ENCODE results near the gene PSKH1.
"Not testable (repeated sequence)": the region's sequence is repeated elsewhere in the genome, so short reads cannot be mapped to it uniquely, and the experiment has no call there.

The PSKH1 gene

DNA sequence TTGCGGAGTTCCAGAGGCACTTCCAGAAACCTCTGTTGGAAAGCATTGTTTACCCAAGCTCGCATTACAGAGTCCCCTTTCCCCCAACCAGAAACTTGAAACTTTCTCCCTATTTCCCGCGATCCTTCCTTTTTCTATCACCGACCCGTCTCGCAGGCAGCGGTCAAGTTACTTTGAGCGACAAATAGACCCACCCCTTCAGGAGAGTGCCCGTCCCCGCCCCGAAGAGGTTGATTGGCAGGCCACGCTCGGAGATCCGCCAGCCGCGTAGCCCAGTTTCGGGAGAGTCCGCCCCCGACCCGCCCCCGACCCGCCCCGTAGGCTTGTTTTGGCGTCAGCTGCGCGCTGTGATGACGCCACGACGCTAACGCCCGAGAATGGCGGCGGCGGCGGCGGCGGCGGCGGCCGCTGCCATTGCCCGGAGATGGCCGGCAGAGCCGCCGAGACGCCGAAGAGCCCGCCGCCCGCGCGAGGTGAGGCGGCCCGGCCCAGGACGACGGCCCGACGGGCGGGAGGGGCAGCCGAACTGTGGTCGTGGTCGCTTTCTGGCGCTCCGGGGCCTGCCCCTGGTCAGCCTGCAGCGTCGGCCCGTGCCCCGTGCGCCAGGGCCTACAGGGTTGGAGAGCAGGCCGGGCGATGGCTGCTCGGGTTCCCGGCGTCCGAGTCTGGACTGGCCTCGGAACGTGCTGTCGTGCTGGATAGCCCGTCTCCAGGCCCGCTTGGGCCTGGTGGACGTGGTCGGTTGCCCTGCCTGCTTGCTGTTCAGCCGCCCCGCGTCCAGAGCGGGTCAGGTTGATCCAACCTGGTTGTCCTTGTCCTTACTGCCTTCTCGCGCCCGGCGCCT is at the start of gene PSKH1:
Gene PSKH1, plus strand, starts transcription at position 356 of the 844 bp plus-strand sequence. CDS start 15,496 bp downstream, outside the sequence.
- peak; percentile 94 for DNase-seq

DNA sequence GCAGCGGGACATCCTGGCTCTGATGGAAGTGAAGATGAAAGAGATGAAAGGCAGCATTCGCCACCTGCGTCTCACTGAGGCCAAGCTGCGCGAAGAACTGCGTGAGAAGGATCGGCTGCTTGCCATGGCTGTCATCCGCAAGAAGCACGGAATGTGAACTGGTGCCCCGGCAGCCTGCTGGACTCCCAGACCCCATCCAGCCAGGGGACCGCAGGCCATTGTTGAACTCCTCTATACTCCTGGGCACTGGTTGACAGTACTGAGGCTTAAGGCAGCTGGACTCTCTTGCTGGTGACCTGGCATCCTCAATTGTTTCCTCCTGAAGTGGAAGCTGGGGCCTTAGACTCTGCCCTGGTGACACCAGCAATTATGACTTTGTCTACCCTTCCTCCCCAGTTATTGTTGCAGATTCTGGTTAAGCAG is 49.7 kb upstream of the PSKH1 start:
- DNase-seq = no peak

DNA sequence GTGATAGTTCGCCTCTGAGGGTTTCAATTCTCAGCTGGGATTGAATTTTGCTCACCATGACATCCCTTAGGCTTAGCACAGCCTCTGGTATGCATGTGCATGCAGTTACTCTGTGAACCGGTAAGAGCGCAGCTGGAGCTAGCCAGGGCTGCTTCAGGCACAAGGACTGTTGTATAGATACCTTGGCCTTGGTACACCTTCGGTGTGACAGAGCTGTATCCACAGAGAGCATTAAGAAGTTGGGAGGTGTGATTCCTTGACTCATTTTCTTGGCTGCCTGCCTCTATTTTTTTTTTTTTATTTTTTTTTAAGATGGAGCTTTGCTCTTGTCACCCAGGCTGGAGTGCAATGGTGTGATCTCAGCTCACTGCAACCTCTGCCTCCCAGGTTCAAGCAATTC is 48.6 kb upstream of the PSKH1 start:
- DNase-seq = no peak

DNA sequence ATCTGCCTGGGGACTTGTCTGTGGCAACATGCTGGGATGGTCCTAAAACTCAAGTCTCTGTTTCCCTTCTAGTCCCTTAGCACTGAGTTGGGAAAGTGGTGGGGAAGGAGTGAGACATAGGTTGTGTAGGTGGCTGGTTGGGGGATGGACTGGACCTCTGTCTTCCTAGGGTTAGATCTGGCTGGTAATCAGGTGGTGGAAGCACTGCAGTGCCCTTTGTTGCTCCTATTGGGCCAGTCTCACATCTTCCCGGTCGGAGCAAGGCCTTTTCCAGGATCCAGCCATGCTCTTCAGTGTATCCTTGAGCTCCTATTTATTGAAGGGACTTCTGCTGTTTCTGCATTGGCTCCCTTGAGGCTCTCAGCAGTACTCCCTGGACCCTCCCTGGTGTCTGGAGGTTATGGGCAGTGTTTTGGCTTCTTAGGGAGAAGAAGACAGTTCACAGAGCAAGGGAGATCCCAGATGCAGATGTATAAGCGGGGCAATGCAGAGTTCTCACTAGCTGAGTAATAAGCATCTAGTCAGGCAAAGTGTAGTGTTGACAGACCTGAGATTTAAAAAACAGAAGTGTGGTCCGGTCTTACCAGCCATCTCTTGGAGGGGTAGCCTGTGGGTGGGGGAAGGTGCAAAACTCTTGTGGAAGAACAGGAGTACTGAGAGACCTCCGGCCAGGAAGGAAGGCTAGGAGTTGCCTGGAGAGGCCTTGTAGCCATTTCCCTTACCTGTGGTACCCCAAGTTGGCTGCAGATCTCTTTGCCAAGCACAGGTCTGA is 47.6 kb upstream of the PSKH1 start:
- no peak for DNase-seq

DNA sequence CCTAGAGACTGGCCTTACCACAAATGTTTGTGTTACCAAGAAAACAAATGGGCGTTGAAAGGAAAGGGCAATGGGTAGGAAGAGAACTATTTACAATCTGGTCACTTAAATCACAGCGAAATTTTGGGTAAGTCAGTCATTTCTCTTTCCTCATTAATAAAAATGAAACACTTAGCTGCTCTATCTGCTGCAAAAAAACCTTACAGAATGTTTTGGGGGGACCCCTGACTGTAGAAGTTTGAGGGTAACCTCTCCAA is 47.1 kb upstream of the PSKH1 start:
- no peak for DNase-seq

DNA sequence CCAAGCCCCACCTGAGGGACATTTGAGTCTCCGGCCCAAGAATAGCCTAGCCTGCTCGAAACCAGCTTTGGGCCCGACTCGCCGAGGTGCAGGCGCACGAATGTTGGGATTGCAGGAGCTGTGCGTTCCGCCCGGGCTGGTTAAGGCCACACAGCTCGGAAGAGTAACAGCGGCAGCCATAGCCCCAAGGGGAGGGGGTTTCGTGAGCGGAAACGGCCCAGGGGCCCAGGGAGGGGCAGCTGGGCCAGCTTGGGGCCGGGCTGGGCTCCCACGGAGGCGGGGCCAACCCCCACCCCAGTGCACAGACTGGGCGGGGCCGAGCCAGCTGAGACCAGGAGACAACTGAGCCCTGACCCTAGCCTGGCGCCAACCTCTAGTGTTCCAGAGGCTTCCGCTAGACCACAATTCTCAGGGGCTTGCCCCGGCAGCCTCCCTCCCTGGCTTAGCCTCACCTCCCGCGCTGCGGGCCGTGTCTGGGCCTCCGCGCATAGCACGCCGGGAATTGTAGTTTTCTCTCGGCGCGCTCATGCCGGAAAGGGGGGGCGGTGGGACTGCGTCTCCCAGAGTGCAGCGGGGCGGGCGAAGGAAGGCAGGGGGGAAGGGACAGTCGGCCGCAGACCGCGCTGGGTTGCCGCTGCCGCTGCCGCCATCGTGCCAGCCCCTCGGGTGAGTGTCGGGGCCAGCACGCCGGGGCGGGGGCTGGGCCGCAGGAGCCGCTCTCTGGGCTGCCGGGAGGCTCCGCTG is 46.6 kb upstream of the PSKH1 start, which contains the start of gene NUTF2:
Gene NUTF2, plus strand, starts transcription at position 614 of the 744 bp plus-strand sequence. CDS start 18,198 bp downstream, outside the sequence.
- peak; percentile 96 for DNase-seq

DNA sequence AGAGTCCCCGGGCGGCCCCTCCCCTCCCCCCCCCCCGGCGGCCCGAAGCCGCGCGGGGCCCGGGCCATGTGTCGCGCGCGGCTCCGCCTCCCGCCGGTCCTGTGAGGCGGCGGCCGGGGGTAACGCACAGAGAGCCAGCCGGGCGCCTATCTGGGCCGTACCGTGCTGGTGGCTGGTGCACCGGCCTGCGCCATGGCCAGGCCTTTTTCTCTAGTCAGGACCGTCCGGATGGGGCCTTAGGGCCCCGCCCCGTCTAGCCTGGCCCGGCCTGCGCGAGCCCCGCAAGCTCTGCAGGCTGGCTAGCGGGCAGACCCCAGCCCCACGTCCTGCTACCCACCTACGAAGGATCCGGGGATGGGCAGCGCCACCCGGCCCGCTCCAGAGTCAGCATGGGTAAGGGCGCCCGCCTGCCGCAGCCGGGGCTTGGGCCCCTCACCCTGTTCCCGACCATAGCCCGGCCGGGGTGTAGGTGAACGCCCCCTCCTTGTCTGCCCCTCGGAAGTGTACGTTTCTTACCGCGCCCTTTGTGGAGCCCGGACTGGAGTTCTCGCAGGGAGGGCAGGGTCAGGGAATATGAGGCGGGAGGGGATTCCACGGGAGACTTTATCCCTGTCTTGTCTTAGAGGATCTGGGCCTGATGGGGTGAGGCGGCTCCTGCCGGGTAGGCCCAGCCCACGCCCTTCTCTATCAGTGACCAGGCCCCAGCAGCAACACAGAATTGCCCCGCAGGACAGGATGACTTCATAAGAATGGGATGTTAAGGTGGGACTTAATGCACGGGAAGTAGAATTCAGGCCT is 45.8 kb upstream of the PSKH1 start, which contains the start of gene CENPT:
Gene CENPT, minus strand, starts transcription at position 630 of the 798 bp plus-strand sequence. CDS start 13,834 bp downstream, outside the sequence.
- DNase-seq = peak; percentile 16

DNA sequence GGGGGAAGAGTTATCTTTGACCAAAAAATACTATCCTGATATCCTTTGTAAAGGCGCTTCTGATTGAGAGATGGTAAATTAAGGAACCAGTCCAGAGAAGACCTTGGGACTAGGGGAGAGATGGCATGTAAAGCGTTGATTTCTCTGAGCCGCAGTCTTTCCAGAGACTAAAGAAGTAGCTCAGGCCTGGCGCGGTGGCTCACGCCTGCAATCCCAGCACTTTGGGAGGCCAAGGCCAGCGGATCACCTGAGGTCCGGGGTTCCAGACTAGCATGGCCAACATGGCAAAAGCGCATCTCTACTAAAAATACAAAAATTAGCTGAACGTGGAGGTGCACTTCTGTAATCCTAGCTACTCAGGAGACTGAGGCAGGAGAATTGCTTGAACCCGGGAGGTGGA is 44.9 kb upstream of the PSKH1 start:
- no peak for DNase-seq

DNA sequence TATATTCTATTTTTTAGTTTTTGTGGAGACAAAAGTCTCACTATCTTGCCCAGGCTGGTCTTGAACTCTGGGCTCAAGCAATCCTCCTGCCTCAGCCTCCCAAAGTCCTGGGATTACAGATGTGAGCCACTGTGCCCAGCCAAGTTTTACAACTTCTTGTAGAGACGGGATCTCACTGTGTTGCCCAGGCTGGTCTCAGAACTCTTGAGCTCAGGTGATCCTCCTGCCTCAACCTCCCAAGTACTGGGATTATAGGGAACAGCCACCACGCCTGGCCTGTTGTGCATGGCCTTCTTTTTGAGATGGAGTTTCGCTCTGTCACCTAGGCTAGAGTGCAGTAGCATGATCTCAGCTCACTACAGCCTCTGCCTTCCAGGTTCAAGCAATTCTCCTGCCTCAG is 39.4 kb upstream of the PSKH1 start:
- no peak for DNase-seq

DNA sequence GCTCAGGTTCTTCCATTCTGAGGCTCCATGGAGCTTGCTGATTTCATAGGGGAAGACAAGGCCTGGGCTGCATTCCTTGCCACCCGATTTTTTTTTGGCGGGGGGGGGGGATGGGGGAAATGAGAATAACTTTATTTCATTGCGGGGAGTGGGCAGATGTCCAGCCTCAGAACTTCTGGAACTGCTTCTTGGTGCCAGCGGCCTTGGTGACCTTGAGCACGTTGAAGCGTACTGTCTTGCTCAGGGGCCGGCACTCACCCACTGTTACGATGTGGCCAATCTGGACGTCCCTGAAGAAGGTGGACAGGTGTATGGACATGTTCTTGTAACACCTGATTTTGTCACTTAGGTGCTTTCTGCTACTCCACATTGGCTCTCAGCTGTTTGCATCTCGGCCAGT is 37.3 kb upstream of the PSKH1 start:
- DNase-seq = no peak

DNA sequence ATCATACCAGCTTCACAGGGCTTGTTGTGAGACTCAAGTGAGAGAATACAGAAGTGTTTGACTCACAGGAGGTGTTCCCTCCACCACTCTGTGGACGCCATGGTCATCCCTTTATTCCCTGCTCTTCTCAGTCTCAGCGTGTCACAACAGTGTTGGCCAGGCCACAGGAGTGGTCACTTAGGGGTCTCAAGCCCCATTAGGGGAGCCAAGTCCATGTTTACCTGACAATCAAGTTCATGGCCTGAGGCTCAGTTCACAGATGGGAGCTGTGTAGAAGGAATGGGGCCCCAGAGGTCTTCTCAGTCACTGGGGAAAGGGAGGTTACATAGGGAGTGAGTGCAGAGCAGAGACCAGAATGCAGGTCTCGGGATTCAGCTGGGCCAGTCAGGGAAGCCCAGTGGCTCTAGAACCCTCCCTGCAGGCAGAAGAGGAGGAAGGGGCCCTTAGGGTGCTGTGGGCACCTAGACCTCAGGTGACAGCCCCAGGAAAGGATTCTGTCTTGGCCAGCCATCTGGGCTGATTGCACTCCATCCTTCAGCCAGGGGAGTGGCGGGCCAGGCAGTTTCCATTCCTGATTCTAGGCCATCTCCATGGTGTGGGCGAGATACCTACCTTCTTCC is 36.0 kb upstream of the PSKH1 start:
- DNase-seq = no peak

DNA sequence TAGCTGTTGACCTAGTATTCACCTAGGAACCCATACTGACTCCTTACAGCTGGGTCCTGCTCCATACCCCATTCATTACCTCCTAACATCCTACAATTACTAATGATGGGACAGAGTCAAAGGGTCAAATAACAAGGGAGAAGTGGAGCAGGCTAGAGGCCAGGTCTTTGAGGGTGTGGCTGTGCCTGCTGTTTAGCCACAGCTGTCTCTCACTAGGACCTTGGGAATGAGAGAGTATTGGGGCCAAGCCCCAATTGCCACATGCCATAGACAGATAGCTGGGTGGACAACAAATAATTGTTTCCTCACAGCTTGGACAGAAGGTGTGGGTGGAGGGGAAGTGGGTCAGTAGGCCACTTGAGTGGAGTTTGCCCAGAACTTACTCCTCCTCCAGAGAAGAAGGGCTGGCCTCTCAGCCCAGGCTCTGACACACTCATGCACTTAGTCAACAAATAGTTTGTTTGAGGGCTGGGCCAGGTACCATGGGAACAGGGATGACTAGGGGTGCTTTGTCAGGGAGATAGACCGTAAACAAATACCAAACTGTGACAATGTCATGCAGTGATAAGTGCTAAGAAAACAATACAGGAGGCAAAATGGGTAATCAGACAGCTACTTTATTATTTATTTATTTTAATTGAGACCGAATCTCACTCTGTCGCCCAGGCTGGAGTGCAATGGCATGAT is 35.4 kb upstream of the PSKH1 start:
- DNase-seq = peak; percentile 40

DNA sequence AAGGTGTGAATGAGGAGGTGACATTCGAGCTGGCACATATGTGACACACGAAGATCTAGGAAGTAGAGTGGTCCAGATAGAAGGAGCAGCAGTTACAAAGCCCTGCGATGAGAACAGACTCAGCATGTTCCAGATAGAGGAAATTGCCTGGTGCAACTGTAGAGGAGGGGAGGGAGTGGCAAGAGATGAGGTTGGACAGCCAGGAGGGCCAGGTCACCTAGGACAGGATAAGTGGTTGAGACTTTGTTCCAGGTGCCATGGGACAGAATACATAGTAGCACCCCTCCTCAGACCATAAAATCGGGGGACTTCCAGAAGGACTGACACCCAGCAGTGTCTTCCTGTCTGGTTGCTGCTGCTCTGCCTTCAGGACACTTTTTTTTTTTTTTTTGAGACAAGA is 34.6 kb upstream of the PSKH1 start:
- DNase-seq = no peak

DNA sequence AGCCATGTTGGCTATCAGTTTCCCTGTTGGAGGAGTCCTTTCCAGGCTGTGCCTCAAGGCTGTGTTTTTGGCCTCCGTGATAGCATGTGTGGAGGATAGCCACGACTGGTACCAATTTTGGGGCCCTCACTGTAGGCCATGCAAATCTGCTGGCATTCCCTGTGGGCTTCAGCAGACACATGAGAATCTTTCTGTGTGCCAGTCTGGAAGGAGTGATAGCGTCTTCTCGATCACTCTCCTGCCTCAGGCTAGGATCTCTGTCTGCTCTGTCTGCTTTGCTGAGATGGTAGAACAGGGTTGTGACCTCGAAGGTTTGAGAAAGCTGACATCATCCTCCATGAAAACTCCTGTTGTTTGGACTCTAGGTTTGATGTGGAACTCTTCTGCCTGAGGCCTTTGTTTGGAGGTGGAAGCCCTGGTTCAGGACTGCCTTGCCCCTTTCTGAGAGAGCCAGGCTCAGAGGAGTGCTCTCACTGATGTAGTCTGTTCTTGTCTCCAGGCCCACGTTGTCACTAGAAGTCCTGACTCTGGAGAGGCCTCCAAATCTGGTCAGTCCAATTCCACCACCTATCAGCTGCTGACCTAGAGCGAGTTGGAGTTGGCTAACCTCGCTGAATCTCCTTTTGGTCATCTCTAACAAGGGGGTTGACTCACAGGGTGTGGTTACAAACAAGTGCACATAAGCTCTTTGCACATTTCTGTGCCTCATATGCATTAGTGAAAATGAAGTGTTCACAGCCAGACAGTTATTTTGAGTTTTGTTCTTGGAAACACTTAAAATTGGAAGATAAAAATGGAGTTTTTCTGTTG is 32.3 kb upstream of the PSKH1 start:
- DNase-seq = no peak

DNA sequence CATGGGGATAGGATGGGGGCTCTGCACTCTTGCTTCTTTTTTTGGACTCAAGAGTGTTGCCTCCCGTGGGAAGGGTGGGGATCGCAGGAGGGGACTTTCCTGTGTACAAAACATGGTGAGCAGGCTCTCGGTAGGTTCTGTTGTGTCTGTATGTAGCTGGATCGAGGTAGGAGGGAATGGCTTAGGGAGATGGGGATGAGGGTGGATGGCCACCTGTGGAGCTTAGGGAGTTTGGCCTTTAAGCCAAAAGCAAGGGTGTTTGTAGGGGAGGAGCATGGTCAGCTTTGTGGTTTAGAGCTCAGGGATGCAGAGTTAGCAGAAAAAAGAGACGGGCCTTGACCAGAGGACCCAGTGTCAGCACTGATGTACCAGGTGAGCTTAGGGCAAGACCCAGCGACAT is 31.2 kb upstream of the PSKH1 start:
- DNase-seq = no peak

DNA sequence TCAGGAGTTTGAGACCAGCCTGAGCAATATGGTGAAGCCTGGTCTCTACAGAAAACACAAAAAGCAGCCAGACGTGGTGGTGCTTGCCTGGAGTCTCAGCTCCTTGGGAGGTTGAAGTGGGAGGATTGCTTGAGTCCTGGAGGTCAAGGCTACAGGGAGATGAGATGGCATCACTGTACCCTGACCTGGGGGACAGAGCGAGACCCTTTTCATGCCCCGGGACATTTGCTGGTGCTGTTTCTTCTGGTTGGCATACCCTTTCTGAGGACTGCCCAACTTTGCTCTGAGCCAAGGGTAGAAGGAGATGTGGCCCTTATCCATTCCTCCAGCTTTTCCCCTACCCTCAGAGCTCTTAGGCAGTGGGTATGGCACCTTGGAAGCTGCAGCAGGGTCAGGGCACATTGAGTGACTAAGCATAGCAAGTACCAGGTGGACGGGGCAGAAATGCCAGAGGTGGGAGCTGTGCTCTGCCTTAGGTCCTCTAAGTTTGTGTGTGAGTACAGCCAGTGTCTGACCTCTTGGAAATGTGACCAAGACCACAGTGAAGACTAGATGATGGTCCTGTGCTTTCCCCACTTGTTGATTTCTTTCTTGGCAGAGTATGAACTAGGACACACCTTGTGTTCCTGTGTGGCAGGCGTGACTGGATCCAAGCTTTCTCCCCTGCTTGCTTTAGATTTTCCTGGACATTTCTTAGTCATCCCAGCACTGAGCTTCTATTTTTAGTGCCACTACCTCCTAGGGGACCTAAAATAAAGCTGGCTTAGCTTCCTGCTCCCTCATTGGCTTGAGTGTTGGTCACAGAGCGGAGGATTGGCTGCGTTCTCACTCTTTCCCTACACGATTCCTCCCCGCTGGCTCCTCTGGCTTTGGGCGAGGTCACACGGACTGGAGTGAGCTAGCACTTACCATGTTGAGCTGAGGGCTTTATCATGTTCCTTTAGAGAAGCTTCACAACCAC is 30.2 kb upstream of the PSKH1 start:
- no peak for DNase-seq

DNA sequence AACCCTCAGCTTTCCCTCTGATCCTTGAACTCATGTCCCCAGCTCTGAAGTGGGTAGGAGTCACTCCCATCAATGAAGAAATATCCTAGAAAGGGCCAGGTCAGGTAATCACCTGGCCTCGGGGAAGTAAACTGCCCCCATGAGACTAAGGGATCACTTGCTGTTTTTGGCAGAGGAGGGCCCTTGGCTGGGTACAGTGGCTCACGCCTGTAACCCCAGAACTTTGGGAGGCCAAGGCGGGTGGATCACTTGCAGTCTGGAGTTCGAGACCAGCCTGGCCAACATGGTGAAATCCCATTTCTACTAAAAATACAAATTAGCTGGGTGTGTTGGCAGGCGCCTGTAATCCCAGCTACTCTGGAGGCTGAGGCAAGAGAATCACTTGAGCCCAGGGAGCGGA is 29.0 kb upstream of the PSKH1 start:
- DNase-seq = not testable (repeated sequence)

DNA sequence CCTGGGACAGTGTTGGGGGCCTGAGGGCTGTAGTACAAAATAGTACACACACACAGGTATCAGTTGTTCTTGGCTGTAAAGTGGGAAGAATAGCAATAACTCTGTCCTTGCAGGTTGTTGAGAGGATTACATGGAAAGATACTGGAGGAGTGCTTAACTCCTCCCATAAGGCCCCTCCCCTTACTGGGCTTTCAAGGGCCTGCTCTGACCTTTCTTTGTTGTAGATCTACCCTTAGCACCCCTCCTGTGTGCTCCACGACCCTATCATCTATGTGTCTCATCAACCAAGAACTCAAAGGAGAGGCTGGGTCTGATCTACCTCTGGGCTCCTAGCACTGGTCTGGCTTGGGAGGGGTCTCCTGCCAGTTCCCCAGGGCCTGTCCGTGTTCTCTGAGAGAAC is 28.5 kb upstream of the PSKH1 start:
- DNase-seq = no peak

DNA sequence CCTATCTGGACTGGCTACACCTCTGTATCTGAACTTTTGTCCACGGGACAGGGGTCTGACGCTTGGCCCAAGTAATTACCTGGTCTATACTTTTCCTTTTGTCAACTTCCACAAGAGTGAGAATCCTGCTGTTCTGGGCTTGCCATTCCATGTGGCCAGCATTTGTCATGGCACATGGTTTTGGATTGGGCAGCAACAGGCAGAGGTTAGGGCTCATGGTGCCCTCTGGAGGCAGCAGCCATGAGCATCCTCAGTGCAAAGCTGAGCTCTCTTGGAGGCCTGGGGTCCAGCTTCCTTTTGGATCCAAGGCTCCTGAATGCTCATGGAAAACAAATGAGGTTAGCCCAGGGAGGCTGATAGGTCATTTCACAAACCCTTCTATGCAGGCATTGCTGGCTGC is 27.7 kb upstream of the PSKH1 start:
- no peak for DNase-seq
